Breast epithelium (tissue), 4 donors: ENCODE measurements around the gene ANKRD44. TPM values are rescaled to one million over a fixed set of nuclear protein-coding genes. Genes with fewer than 3 reads are reported as not detected.

Experiments used
- DNase-seq, 2 donors: peaks; one replicate each; pipeline ENCODE4 v3.0.0-alpha.2; 2019; ENCODE audit warnings: low spot score in 2 of 2
- H3K27ac ChIP-seq, 2 donors: fragments of 200-600 bp; sonication (generic) in 1 of 2; one replicate each; pipeline ENCODE4 v1.5.1; 2016 to 2019; ENCODE audit warnings: mild to moderate bottlenecking in 1 of 2
- H3K27me3 ChIP-seq, 2 donors: fragments of 200-600 bp; sonication (generic) in 1 of 2; one replicate each; pipeline versions ENCODE4 v1.5.1 to v1.6.0; 2017 to 2019; ENCODE audit warnings: control low read depth in 1 of 2, mild to moderate bottlenecking in 1 of 2
- H3K36me3 ChIP-seq: fragments of 200-600 bp; one replicate; pipeline ENCODE4 v1.5.1; 2019
- H3K4me1 ChIP-seq, 2 donors: fragments of 200-600 bp; sonication (generic); one replicate each; pipeline ENCODE4 v1.5.1; 2016 to 2019; ENCODE audit warnings: control low read depth in 1 of 2
- H3K4me3 ChIP-seq, 3 donors: fragments of 200-600 bp; sonication (generic); 1 replicate in 2 of 3; 2 replicates in 1 of 3; pipeline ENCODE4 v1.5.1; 2016 to 2019; ENCODE audit warnings: mild to moderate bottlenecking in 3 of 3, moderate library complexity in 2 of 3
- H3K9me3 ChIP-seq, 2 donors: fragments of 200-600 bp; sonication (generic) in 1 of 2; one replicate each; pipeline ENCODE4 v1.5.1; 2016 to 2019; ENCODE audit warnings: control low read depth in 1 of 2
- POLR2A ChIP-seq: fragments of 450-650 bp; IDR thresholded peaks from one replicate; pipeline ENCODE4 v1.6.1; 2016; ENCODE audit warnings: antibody characterized with exemption, mild to moderate bottlenecking, moderate library complexity
- POLR2AphosphoS5 ChIP-seq, 3 donors: sonication (generic); formaldehyde crosslinking; IDR thresholded peaks; one replicate each; pipeline ENCODE4 v1.6.1; 2017; ENCODE audit warnings: antibody characterized with exemption in 3 of 3
- intact Hi-C: fragments of 100-400 bp; cut with DNase I; formaldehyde crosslinking; loops from one replicate; pipeline ENCODE4 v1.15.1; 2023; ENCODE audit warnings: low total_unique reads
- total RNA-seq, 3 donors: library from RNA; depleted of rRNA; stranded (reverse); fragments of >200 nt; gene quantifications; one replicate each; pipeline ENCODE4 v1.1.0, GENCODE V29; 2016
- TF ChIP-seq, protein P1 (sequence below), 3 donors: fragments of 450-650 bp; IDR thresholded peaks; one replicate each; pipeline ENCODE4 v1.5.1; 2016 to 2017; ENCODE audit warnings: antibody characterized with exemption in 3 of 3, mild to moderate bottlenecking in 3 of 3, moderate library complexity in 3 of 3

Gene ANKRD44
- total RNA-seq, 3 donors from 2014 or later: 18.0 to 41.3 (median 19.9) TPM

DNA sequence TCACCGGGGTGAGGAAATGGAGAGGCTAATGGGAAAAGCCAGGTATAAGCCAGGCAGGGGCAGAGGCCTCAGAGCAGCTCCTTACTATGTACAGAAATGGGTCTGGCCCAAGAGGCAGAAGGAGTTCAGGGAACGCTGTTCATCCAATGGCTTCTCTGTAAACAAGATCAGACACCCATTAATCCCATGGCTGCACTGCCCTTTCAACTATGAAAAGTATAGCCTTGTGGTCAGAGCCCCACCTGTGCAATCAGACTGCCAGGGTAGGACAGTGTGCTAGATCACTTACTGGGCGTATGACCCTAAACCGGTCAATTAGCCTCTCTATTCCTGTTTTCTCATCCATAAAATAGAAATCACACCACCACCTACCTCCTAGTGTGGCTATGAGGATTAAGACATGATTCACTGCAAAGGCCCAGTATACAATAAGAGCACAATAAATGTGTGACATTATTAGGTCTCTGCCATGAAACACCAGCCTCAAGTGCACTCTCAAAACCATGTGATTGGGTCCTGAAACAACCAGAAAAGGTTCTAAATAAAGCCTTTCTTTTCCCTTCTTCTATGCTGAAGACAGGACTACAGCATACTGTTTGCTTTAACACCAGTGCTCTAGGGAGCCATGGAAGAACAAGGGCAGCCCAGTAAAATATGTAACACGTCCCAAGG is 4.4 kb downstream of the ANKRD44 start:
- H3K27me3 ChIP-seq: no peaks in the 10 kb centered on the region
- H3K4me3 ChIP-seq: no peak overlapping the region
- intact Hi-C loops: no loop called here
- peak overlapping the region; percentile 48 to 53 for H3K27ac ChIP-seq
- TF ChIP-seq, protein P1, sequence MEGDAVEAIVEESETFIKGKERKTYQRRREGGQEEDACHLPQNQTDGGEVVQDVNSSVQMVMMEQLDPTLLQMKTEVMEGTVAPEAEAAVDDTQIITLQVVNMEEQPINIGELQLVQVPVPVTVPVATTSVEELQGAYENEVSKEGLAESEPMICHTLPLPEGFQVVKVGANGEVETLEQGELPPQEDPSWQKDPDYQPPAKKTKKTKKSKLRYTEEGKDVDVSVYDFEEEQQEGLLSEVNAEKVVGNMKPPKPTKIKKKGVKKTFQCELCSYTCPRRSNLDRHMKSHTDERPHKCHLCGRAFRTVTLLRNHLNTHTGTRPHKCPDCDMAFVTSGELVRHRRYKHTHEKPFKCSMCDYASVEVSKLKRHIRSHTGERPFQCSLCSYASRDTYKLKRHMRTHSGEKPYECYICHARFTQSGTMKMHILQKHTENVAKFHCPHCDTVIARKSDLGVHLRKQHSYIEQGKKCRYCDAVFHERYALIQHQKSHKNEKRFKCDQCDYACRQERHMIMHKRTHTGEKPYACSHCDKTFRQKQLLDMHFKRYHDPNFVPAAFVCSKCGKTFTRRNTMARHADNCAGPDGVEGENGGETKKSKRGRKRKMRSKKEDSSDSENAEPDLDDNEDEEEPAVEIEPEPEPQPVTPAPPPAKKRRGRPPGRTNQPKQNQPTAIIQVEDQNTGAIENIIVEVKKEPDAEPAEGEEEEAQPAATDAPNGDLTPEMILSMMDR (IDR thresholded peaks at IDR 0.05): no peak
- TF ChIP-seq POLR2A (no peak), POLR2AphosphoS5 (IDR thresholded peaks at IDR 0.05) (no peak)
- no peaks in the 10 kb centered on the region for H3K36me3 ChIP-seq
- H3K4me1 ChIP-seq: peaks cover 0 to 4% of the 10 kb centered on the region in 2 donors
- DNase-seq: no peak
- H3K9me3 ChIP-seq: no peaks in the 10 kb centered on the region

DNA sequence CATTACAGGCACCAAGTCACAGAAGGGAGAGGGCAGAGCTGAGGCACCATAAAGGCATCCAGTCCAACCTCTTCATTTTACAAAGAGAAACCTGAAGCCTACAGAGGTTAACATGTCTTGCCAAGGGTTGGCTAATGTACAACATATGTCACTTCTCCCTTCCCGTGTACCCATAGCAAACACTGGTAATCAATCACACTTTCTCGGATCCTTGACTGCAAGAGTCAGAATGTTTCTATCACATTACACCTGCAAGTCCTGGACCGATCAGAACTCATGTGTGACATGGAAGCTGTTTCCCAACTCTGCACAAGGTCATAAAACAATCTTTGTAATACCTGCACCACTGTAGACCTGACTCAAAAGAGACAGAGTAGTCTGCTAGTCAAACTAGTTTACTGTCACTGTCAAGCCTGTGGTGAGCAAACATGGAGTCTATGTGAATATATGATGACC is 6.0 kb downstream of the ANKRD44 start:
- TF ChIP-seq POLR2A (no peak), POLR2AphosphoS5 (IDR thresholded peaks at IDR 0.05) (no peak)
- TF ChIP-seq, protein P1 (IDR thresholded peaks at IDR 0.05): no peak
- no peaks in the 10 kb centered on the region for H3K36me3 ChIP-seq
- no peak overlapping the region for H3K27ac ChIP-seq
- peaks cover 0 to 4% of the 10 kb centered on the region in 2 donors for H3K4me1 ChIP-seq
- no peak for DNase-seq
- no peak overlapping the region for H3K4me3 ChIP-seq
- no peaks in the 10 kb centered on the region for H3K27me3 ChIP-seq
- intact Hi-C loops: no loop called here
- no peaks in the 10 kb centered on the region for H3K9me3 ChIP-seq

DNA sequence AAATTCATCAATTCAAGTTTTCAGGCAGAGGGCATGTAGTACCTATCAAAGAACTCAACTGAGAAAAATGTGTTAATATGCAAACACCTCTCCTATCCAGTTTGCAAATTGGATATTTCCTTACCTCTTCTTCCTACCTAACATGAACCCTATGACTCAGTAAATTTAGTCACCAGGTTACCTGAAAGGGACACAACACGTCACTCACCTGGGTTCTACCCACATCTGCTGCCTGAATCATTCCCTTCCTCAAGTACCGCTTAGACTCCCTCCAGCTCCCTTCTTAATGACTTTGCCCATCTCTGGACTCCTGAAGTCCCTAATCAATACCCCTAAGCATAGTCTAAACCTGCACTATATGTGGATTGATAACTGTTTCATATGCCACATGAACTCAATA is 10.4 kb downstream of the ANKRD44 start:
- no peak overlapping the region for H3K27ac ChIP-seq
- no peaks in the 10 kb centered on the region for H3K27me3 ChIP-seq
- no peak overlapping the region for H3K4me3 ChIP-seq
- no peaks in the 10 kb centered on the region for H3K36me3 ChIP-seq
- TF ChIP-seq POLR2AphosphoS5 (IDR thresholded peaks at IDR 0.05) (no peak), POLR2A (no peak)
- TF ChIP-seq, protein P1 (IDR thresholded peaks at IDR 0.05): no peak
- no peak for DNase-seq
- H3K4me1 ChIP-seq: no peaks in the 10 kb centered on the region
- intact Hi-C loops: no loop called here
- H3K9me3 ChIP-seq: no peaks in the 10 kb centered on the region

DNA sequence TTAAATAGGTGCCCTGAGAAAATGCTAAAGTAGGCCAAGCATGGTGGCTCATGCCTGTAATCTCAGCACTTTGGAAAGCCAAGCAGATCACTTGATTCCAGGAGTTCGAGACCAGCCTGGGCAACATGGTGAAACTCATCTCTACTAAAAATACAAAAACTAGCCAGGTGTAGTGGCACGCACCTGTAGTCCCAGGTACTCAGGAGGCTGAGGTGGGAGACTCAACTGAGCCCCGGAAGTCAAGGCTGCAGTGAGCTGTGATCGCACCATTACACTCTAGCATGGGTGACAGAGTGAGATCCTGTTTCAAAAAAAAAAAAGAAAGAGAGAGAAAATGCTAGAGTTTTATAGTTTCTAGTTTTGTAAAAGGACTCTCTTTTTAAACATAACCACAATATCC is 12.0 kb downstream of the ANKRD44 start:
- DNase-seq: no peak
- H3K9me3 ChIP-seq: no peaks in the 10 kb centered on the region
- intact Hi-C loops: no loop called here
- no peaks in the 10 kb centered on the region for H3K36me3 ChIP-seq
- no peak overlapping the region for H3K27ac ChIP-seq
- H3K27me3 ChIP-seq: no peaks in the 10 kb centered on the region
- no peak for TF ChIP-seq POLR2A
- TF ChIP-seq, protein P1 (IDR thresholded peaks at IDR 0.05): no peak
- TF ChIP-seq POLR2AphosphoS5 (IDR thresholded peaks at IDR 0.05): no peak
- H3K4me1 ChIP-seq: no peaks in the 10 kb centered on the region
- H3K4me3 ChIP-seq: no peak overlapping the region

DNA sequence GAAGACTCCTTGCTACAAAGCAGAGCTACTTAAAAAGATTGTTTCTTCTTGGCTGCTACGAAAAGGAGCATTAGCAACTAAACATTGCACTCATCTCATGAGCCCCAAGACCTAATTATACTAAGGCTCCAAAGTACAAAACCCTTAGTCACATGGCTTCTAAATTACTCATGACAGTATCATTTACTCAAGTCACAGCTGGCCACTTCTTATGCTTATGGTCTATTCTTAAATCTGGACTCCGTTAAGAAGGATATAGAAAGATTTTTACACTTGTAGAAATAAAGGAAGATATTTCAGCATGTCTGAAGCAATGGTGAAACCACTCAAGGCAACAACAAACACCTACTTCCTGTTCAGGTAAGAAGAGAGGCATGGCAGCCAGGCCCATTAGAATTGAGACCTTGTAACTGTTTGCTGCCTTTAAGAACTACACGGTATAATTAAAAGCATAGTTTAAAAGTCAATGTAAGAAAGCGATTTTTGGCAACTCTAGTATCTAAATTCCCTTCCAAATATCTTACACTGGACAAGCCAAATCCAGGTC is 12.7 kb downstream of the ANKRD44 start:
- H3K9me3 ChIP-seq: no peaks in the 10 kb centered on the region
- no peak for DNase-seq
- H3K36me3 ChIP-seq: no peaks in the 10 kb centered on the region
- no peak overlapping the region for H3K4me3 ChIP-seq
- intact Hi-C loops: no loop called here
- H3K4me1 ChIP-seq: no peaks in the 10 kb centered on the region
- TF ChIP-seq POLR2AphosphoS5 (IDR thresholded peaks at IDR 0.05): no peak
- no peak for TF ChIP-seq POLR2A
- TF ChIP-seq, protein P1 (IDR thresholded peaks at IDR 0.05): no peak
- no peaks in the 10 kb centered on the region for H3K27me3 ChIP-seq
- H3K27ac ChIP-seq: no peak overlapping the region
